Astrocyte of the cerebellum (primary cell): ENCODE results near the gene MPP7.

Source experiments
- DNase-seq: peaks from one replicate; pipeline ENCODE4 v3.0.0-alpha.2; 2011; ENCODE audit warnings: low read depth
- H3K4me3 ChIP-seq: 2 replicates; pipeline ENCODE4 v1.5.1; 2011; ENCODE audit warnings: mild to moderate bottlenecking, low read depth, low read length, moderate library complexity
- CTCF ChIP-seq: IDR thresholded peaks from 2 replicates; pipeline ENCODE4 v1.5.1; 2012; ENCODE audit warnings: low read length, low read depth, moderate library complexity, mild to moderate bottlenecking; ENCODE audit errors: missing control alignments
- in situ Hi-C: cut with HindIII; loops from 2 replicates; pipeline ENCODE4 v1.10.0; 2017; ENCODE audit warnings: low sequenced_read_pairs

MPP7 gene

DNA sequence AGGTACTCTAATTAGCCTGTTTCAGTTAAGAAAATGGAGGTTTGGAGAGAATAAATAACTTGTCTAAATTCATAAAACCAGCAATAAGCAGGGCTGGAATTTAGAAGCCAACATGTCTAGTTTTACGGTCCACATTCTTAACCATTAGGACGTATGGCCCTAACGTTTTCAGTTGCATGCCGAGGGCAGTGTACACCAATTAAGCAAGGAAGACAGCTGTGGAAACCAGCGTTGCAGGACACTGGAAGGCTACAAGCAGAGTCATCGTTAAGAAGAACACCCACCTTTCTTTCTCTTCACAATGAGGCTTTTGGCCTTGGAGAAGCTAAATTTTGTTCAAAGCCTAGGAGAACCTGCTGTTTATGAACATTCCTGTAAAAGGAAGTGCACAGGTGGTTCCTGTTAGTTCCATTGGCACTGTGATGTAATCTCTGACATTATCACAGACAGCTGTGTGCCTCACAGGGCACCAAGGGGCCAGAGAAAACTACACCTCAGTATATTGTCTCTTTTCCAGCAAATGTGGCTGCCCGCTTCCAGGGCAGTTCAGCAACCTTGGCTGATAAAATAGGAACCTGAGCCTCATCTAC, 21.0 kb downstream of the MPP7 start:
- no peak for TF ChIP-seq CTCF
- no peak overlapping the region for H3K4me3 ChIP-seq
- in situ Hi-C loops, result no loop called here
- DNase-seq, result no peak

- in situ Hi-C loops, result no loop called here
- TF ChIP-seq CTCF, result no peak
- no peak for DNase-seq
Observed at GRCh38 chr10:28280652-28281051, 22.2 kb downstream of the MPP7 start.

GRCh38 chr10:28279878-28280277, 23.0 kb downstream of the MPP7 start:
- no peak overlapping the region for H3K4me3 ChIP-seq
- no peak for TF ChIP-seq CTCF
- no peak for DNase-seq
- in situ Hi-C loops, result no loop called here

More at GRCh38 chr10:28280652-28281051, 22.2 kb downstream of the MPP7 start:
- no peak overlapping the region for H3K4me3 ChIP-seq

DNA sequence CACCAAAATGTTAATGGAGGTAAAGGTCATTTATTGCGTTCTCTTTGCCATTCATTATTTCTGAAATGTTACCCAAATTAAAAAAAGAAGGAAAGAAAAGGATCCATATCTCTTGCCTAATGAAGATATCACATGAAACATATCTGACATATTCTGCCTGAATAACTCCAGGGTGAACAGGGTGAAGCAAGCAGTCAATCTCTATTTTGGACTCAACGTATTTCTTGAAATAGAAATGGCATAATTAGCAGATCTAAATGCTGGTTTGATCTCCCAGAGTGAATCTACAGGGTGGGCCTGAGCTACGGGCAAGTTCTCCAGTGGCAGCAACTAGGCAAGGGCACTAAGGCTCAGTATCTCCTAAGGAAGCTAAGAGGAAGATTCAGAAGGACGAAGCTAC, 24.0 kb downstream of the MPP7 start:
- in situ Hi-C loops, result no loop called here
- no peak for DNase-seq
- H3K4me3 ChIP-seq, result no peak overlapping the region
- no peak for TF ChIP-seq CTCF

DNA sequence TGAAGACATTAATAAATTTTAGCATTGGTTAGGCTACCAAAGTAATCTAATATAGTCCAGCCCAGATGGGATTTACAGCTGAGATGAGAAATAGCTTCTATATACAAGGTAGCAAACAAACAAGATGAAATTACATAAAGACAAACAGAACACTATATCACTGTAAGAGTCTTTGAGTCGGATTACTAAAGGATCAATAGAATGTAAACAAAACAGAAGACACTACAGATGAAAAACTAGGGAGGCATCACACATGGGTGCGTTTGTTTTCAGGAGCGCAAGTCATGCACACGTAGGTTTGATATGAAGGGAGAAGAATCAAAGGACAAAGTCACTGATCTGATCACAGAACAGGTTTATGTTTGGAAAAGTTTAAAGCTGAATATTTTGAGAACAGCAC, 26.5 kb downstream of the MPP7 start:
- no peak for TF ChIP-seq CTCF
- no peak overlapping the region for H3K4me3 ChIP-seq
- in situ Hi-C loops, result no loop called here
- no peak for DNase-seq

GRCh38 chr10:28274475-28274874, 28.4 kb downstream of the MPP7 start:
- TF ChIP-seq CTCF, result no peak
- DNase-seq, result no peak
- no peak overlapping the region for H3K4me3 ChIP-seq
- in situ Hi-C loops, result no loop called here
